C4-2B (cell line): ENCODE data around the gene KCNQ1.

Experiments
- H3K27ac ChIP-seq: fragments of 450-650 bp; 2 replicates; pipeline ENCODE4 v1.5.1; 2017
- CTCF ChIP-seq: fragments of 450-650 bp; conservative IDR thresholded peaks from 2 replicates; pipeline ENCODE4 v1.5.1; 2017; ENCODE audit warnings: mild to moderate bottlenecking
- ZFX ChIP-seq: fragments of 450-650 bp; IDR thresholded peaks from 2 replicates; pipeline ENCODE4 v1.6.1; 2017

Gene KCNQ1

GRCh38 chr11:2652333-2653197, 207.8 kb downstream of the KCNQ1 start:
- no peak overlapping the region for H3K27ac ChIP-seq
- TF ChIP-seq ZFX, result no peak
- no peak for TF ChIP-seq CTCF

GRCh38 chr11:2653198-2653551, 208.4 kb downstream of the KCNQ1 start:
- TF ChIP-seq CTCF (no peak), ZFX (no peak)
- no peak overlapping the region for H3K27ac ChIP-seq

GRCh38 chr11:2653930-2654739, 209.3 kb downstream of the KCNQ1 start:
- TF ChIP-seq CTCF, result no peak
- no peak for TF ChIP-seq ZFX
- H3K27ac ChIP-seq, result no peak overlapping the region

GRCh38 chr11:2655016-2655719, 210.4 kb downstream of the KCNQ1 start:
- no peak overlapping the region for H3K27ac ChIP-seq
- TF ChIP-seq CTCF (no peak), ZFX (no peak)

- H3K27ac ChIP-seq, result no peak overlapping the region
- TF ChIP-seq ZFX (no peak), CTCF (no peak)
Observed at GRCh38 chr11:2655834-2656622, 211.2 kb downstream of the KCNQ1 start.

- TF ChIP-seq ZFX (no peak), CTCF (no peak)
- no peak overlapping the region for H3K27ac ChIP-seq
Observed at GRCh38 chr11:2656859-2657258, 212.1 kb downstream of the KCNQ1 start.
